Measurements from ENCODE around the gene OGFR. TPM values are rescaled to one million over a fixed set of nuclear protein-coding genes. Genes with fewer than 3 reads are reported as not detected.

The OGFR gene
- total and polyA plus RNA-seq, 2 experiments from 2014 or later = 9.6 to 50.6 TPM

DNA sequence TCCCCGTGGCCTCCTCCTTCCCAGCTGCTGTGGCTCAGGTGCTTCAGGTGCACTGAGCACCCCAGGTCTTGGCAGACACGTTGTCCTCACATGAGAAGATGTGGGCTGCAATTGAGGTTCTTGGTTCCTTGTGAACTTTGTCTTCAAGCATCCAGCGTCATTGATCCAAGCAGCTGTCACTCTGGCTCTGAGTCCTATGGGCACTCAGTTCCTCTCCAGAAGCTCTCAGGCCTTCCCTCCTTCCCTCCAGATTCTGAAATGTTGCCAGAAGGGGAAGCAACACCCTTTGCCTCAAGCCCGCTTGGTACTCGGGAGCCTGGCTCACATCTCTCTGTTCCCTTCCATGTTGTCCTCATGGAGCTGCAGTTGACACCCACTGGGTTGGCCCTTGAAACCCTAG lies 16.8 kb upstream of the OGFR start:
- DNase-seq (ENCODE audit: low spot score) (no peak), ATAC-seq (no peak)
- no peaks in the 10 kb centered on the region for H3K9me3 Mint-ChIP-seq
- no peaks in the 10 kb centered on the region for H3K36me3 ChIP-seq (ENCODE audit: insufficient read depth)
- H3K4me1 ChIP-seq (ENCODE audit: insufficient read depth) = no peaks in the 10 kb centered on the region
- no peaks in the 10 kb centered on the region for H3K27me3 ChIP-seq (ENCODE audit: insufficient read depth)
- H3K4me1 Mint-ChIP-seq = peaks cover 6% of the 10 kb centered on the region
- no peak overlapping the region for H3K27ac Mint-ChIP-seq
- no peak overlapping the region for H3K27ac ChIP-seq (ENCODE audit: low read depth)
- H3K36me3 Mint-ChIP-seq (ENCODE audit: low read depth) = no peaks in the 10 kb centered on the region
- no peak overlapping the region for H3K4me3 Mint-ChIP-seq
- no peaks in the 10 kb centered on the region for H4K20me1 ChIP-seq (replicated peaks; ENCODE audit: insufficient read depth)
- 0 out of 2 replicates have a peak, but pooled peaks cover 2% of the 10 kb centered on the region for H3F3A ChIP-seq (replicated peaks; ENCODE audit: low read depth)
- H3K79me2 ChIP-seq (replicated peaks; ENCODE audit: insufficient read depth) = no peaks in the 10 kb centered on the region
- no peak overlapping the region for H2AFZ ChIP-seq
- no peaks in the 10 kb centered on the region for H3K9me2 ChIP-seq (ENCODE audit: insufficient read depth)
- no peak overlapping the region for H3K4me3 ChIP-seq
- H3K27me3 Mint-ChIP-seq (ENCODE audit: insufficient read depth, low read depth, poor library complexity) = peaks cover 9% of the 10 kb centered on the region
- no peak overlapping the region for H3K4me2 ChIP-seq
- TF ChIP-seq EZH2phosphoT487 (IDR thresholded peaks at IDR 0.05; ENCODE audit: unreplicated experiment) (no peak), POLR2AphosphoS5 (IDR thresholded peaks at IDR 0.05; ENCODE audit: low read depth) (no peak), ZNF331 (CRISPR knock-in tag; IDR thresholded peaks at IDR 0.05; ENCODE audit: low read depth) (no peak), CREB1 (CRISPR knock-in tag; IDR thresholded peaks at IDR 0.05; ENCODE audit: low read depth) (no peak), STAT1 (IDR thresholded peaks at IDR 0.05; ENCODE audit: unreplicated experiment) (no peak), ZNF114 (CRISPR knock-in tag; IDR thresholded peaks at IDR 0.05) (no peak)
- TF ChIP-seq, protein P1, sequence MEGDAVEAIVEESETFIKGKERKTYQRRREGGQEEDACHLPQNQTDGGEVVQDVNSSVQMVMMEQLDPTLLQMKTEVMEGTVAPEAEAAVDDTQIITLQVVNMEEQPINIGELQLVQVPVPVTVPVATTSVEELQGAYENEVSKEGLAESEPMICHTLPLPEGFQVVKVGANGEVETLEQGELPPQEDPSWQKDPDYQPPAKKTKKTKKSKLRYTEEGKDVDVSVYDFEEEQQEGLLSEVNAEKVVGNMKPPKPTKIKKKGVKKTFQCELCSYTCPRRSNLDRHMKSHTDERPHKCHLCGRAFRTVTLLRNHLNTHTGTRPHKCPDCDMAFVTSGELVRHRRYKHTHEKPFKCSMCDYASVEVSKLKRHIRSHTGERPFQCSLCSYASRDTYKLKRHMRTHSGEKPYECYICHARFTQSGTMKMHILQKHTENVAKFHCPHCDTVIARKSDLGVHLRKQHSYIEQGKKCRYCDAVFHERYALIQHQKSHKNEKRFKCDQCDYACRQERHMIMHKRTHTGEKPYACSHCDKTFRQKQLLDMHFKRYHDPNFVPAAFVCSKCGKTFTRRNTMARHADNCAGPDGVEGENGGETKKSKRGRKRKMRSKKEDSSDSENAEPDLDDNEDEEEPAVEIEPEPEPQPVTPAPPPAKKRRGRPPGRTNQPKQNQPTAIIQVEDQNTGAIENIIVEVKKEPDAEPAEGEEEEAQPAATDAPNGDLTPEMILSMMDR (conservative IDR thresholded peaks at IDR 0.05; ENCODE audit: low read depth in 2 of 2) = no peak
- TF ChIP-seq, protein P2, sequence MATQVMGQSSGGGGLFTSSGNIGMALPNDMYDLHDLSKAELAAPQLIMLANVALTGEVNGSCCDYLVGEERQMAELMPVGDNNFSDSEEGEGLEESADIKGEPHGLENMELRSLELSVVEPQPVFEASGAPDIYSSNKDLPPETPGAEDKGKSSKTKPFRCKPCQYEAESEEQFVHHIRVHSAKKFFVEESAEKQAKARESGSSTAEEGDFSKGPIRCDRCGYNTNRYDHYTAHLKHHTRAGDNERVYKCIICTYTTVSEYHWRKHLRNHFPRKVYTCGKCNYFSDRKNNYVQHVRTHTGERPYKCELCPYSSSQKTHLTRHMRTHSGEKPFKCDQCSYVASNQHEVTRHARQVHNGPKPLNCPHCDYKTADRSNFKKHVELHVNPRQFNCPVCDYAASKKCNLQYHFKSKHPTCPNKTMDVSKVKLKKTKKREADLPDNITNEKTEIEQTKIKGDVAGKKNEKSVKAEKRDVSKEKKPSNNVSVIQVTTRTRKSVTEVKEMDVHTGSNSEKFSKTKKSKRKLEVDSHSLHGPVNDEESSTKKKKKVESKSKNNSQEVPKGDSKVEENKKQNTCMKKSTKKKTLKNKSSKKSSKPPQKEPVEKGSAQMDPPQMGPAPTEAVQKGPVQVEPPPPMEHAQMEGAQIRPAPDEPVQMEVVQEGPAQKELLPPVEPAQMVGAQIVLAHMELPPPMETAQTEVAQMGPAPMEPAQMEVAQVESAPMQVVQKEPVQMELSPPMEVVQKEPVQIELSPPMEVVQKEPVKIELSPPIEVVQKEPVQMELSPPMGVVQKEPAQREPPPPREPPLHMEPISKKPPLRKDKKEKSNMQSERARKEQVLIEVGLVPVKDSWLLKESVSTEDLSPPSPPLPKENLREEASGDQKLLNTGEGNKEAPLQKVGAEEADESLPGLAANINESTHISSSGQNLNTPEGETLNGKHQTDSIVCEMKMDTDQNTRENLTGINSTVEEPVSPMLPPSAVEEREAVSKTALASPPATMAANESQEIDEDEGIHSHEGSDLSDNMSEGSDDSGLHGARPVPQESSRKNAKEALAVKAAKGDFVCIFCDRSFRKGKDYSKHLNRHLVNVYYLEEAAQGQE (IDR thresholded peaks at IDR 0.05; ENCODE audit: unreplicated experiment) = no peak
- TF ChIP-seq, protein P3, sequence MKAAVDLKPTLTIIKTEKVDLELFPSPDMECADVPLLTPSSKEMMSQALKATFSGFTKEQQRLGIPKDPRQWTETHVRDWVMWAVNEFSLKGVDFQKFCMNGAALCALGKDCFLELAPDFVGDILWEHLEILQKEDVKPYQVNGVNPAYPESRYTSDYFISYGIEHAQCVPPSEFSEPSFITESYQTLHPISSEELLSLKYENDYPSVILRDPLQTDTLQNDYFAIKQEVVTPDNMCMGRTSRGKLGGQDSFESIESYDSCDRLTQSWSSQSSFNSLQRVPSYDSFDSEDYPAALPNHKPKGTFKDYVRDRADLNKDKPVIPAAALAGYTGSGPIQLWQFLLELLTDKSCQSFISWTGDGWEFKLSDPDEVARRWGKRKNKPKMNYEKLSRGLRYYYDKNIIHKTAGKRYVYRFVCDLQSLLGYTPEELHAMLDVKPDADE (IDR thresholded peaks at IDR 0.05) = no peak
- TF ChIP-seq, protein P4, sequence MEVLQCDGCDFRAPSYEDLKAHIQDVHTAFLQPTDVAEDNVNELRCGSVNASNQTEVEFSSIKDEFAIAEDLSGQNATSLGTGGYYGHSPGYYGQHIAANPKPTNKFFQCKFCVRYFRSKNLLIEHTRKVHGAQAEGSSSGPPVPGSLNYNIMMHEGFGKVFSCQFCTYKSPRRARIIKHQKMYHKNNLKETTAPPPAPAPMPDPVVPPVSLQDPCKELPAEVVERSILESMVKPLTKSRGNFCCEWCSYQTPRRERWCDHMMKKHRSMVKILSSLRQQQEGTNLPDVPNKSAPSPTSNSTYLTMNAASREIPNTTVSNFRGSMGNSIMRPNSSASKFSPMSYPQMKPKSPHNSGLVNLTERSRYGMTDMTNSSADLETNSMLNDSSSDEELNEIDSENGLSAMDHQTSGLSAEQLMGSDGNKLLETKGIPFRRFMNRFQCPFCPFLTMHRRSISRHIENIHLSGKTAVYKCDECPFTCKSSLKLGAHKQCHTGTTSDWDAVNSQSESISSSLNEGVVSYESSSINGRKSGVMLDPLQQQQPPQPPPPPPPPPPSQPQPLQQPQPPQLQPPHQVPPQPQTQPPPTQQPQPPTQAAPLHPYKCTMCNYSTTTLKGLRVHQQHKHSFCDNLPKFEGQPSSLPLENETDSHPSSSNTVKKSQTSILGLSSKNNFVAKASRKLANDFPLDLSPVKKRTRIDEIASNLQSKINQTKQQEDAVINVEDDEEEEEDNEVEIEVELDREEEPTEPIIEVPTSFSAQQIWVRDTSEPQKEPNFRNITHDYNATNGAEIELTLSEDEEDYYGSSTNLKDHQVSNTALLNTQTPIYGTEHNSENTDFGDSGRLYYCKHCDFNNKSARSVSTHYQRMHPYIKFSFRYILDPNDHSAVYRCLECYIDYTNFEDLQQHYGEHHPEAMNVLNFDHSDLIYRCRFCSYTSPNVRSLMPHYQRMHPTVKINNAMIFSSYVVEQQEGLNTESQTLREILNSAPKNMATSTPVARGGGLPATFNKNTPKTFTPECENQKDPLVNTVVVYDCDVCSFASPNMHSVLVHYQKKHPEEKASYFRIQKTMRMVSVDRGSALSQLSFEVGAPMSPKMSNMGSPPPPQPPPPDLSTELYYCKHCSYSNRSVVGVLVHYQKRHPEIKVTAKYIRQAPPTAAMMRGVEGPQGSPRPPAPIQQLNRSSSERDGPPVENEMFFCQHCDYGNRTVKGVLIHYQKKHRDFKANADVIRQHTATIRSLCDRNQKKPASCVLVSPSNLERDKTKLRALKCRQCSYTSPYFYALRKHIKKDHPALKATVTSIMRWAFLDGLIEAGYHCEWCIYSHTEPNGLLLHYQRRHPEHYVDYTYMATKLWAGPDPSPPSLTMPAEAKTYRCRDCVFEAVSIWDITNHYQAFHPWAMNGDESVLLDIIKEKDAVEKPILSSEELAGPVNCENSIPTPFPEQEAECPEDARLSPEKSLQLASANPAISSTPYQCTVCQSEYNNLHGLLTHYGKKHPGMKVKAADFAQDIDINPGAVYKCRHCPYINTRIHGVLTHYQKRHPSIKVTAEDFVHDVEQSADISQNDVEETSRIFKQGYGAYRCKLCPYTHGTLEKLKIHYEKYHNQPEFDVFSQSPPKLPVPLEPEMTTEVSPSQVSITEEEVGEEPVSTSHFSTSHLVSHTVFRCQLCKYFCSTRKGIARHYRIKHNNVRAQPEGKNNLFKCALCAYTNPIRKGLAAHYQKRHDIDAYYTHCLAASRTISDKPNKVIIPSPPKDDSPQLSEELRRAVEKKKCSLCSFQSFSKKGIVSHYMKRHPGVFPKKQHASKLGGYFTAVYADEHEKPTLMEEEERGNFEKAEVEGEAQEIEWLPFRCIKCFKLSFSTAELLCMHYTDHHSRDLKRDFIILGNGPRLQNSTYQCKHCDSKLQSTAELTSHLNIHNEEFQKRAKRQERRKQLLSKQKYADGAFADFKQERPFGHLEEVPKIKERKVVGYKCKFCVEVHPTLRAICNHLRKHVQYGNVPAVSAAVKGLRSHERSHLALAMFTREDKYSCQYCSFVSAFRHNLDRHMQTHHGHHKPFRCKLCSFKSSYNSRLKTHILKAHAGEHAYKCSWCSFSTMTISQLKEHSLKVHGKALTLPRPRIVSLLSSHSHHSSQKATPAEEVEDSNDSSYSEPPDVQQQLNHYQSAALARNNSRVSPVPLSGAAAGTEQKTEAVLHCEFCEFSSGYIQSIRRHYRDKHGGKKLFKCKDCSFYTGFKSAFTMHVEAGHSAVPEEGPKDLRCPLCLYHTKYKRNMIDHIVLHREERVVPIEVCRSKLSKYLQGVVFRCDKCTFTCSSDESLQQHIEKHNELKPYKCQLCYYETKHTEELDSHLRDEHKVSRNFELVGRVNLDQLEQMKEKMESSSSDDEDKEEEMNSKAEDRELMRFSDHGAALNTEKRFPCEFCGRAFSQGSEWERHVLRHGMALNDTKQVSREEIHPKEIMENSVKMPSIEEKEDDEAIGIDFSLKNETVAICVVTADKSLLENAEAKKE (CRISPR knock-in tag; IDR thresholded peaks at IDR 0.05) = no peak

Data from GM23338 (cell line).